H1 (cell line): ENCODE data around the gene RANBP9. TPM values are rescaled to one million over a fixed set of nuclear protein-coding genes. Genes with fewer than 3 reads are reported as not detected.

ENCODE experiments used
- CTCF ChIA-PET: fragments of 300-600 bp; sonication (Branson Sonifier 250); formaldehyde crosslinking; loops from one replicate; lab custom pipeline; 2021; ENCODE audit not compliant: partially characterized antibody; lab: Charles Lee
- POLR2A ChIA-PET: fragments of 300-600 bp; sonication (Branson Sonifier 250); formaldehyde crosslinking; loops from one replicate; lab custom pipeline; 2021; ENCODE audit warnings: inconsistent platforms; ENCODE audit not compliant: partially characterized antibody; lab: Charles Lee
- DNase-seq, 2 experiments: peaks; one replicate each; pipeline versions ENCODE4 v3.0.0 to v3.0.0-alpha.2; 2010 to 2022; ENCODE audit warnings: low spot score in 2 of 2, low read depth in 1 of 2, mixed read lengths in 1 of 2
- FAIRE-seq: peaks from 2 replicates; lab custom pipeline; 2011; peaks lifted over from hg19 to GRCh38; lab: Jason Lieb, UNC
- H2AFZ ChIP-seq: 2 replicates; pipeline ENCODE4 v1.8.1; 2012; ENCODE audit warnings: low read length, inconsistent platforms
- H2AK5ac ChIP-seq: 2 replicates; pipeline ENCODE4 v1.6.1; 2013; ENCODE audit warnings: low read depth, low read length
- H2BK120ac ChIP-seq: replicated peaks from 2 replicates; pipeline ENCODE3; 2013; ENCODE audit warnings: low read depth, low read length, inconsistent platforms
- H2BK12ac ChIP-seq: 2 replicates; pipeline ENCODE4 v1.6.1; 2013; ENCODE audit warnings: low read depth, low read length
- H2BK15ac ChIP-seq: 2 replicates; pipeline ENCODE4 v1.6.1; 2013; ENCODE audit warnings: low read length
- H2BK20ac ChIP-seq: 2 replicates; pipeline ENCODE4 v1.6.1; 2013; ENCODE audit warnings: low read length
- H2BK5ac ChIP-seq: 2 replicates; pipeline ENCODE4 v1.6.1; 2013; ENCODE audit warnings: low read depth, low read length
- H3K14ac ChIP-seq: 2 replicates; pipeline ENCODE4 v1.6.1; 2013; ENCODE audit warnings: inconsistent platforms; ENCODE audit not compliant: insufficient read length
- H3K18ac ChIP-seq: 2 replicates; pipeline ENCODE4 v1.6.1; 2013; ENCODE audit warnings: low read length; ENCODE audit errors: extremely low read depth
- H3K23ac ChIP-seq: 2 replicates; pipeline ENCODE4 v1.6.1; 2013; ENCODE audit warnings: inconsistent platforms; ENCODE audit not compliant: insufficient read length
- H3K23me2 ChIP-seq: 2 replicates; pipeline ENCODE4 v1.6.1; 2013; ENCODE audit warnings: low read depth, low read length
- H3K27ac ChIP-seq: 2 replicates; pipeline ENCODE4 v1.6.1; 2011; ENCODE audit warnings: low read depth, low read length, inconsistent platforms
- H3K27me3 ChIP-seq, 4 experiments: replicated peaks in 1 of 4; 1 replicate in 1 of 4; 2 replicates in 3 of 4; pipeline versions ENCODE4 v1.6.1 to v1.8.1; 2011 to 2013; ENCODE audit warnings: low read length in 3 of 4, mild to moderate bottlenecking in 3 of 4, inconsistent platforms in 2 of 4, mixed read lengths in 2 of 4, moderate library complexity in 1 of 4; ENCODE audit not compliant: control insufficient read depth in 3 of 4, insufficient read depth in 3 of 4; ENCODE audit errors: extremely low read depth in 1 of 4
- H3K36me3 ChIP-seq, 4 experiments: 2 replicates each; pipeline versions ENCODE4 v1.6.1 to v1.8.1; 2011 to 2013; ENCODE audit warnings: mild to moderate bottlenecking in 4 of 4, low read length in 3 of 4, moderate library complexity in 2 of 4, control low read depth in 1 of 4, inconsistent platforms in 1 of 4; ENCODE audit not compliant: insufficient read depth in 4 of 4, control insufficient read depth in 2 of 4
- H3K4ac ChIP-seq: replicated peaks from 2 replicates; pipeline ENCODE3; 2013; ENCODE audit warnings: low read length, low read depth, mixed read lengths, inconsistent platforms; ENCODE audit not compliant: insufficient read length
- H3K4me1 ChIP-seq, 4 experiments: replicated peaks in 1 of 4; 1 replicate in 1 of 4; 2 replicates in 3 of 4; pipeline versions ENCODE4 v1.6.1 to v1.8.1; 2011 to 2013; ENCODE audit warnings: low read length in 3 of 4, inconsistent platforms in 2 of 4, mixed read lengths in 1 of 4; ENCODE audit not compliant: insufficient read depth in 4 of 4, control insufficient read depth in 3 of 4
- H3K4me2 ChIP-seq, 2 experiments: 2 replicates each; pipeline versions ENCODE4 v1.6.1 to v1.8.1; 2011 to 2013; ENCODE audit warnings: low read depth in 2 of 2, low read length in 2 of 2, control low read depth in 1 of 2, inconsistent platforms in 1 of 2, mild to moderate bottlenecking in 1 of 2; ENCODE audit not compliant: insufficient read depth in 1 of 2
- H3K4me3 ChIP-seq, 4 experiments: fragments of 200-600, 300-600 bp in 1 of 4; sonication (generic), shearing (Covaris generic), sonication (Bioruptor Twin) in 1 of 4; 2 replicates each; pipeline versions ENCODE4 v1.5.1 to v1.8.1; 2011 to 2016; ENCODE audit warnings: low read length in 4 of 4, low read depth in 3 of 4, control low read depth in 2 of 4, inconsistent platforms in 2 of 4, mild to moderate bottlenecking in 2 of 4, mixed read lengths in 1 of 4, moderate library complexity in 1 of 4; ENCODE audit not compliant: insufficient read depth in 2 of 4; ENCODE audit errors: extremely low read depth in 1 of 4
- H3K56ac ChIP-seq: replicated peaks from 2 replicates; pipeline ENCODE3; 2013; ENCODE audit warnings: low read depth, mild to moderate bottlenecking, mixed read lengths, low read length, inconsistent platforms; ENCODE audit not compliant: insufficient read length
- H3K79me1 ChIP-seq: 2 replicates; pipeline ENCODE4 v1.6.1; 2013; ENCODE audit warnings: low read depth, low read length, control low read depth
- H3K79me2 ChIP-seq, 2 experiments: 2 replicates each; pipeline versions ENCODE4 v1.6.1 to v1.8.1; 2012 to 2013; ENCODE audit warnings: low read length in 2 of 2, mild to moderate bottlenecking in 2 of 2, inconsistent platforms in 1 of 2; ENCODE audit not compliant: insufficient read depth in 2 of 2, control insufficient read depth in 1 of 2
- H3K9ac ChIP-seq, 4 experiments: replicated peaks in 1 of 4; 1 replicate in 1 of 4; 2 replicates in 3 of 4; pipeline versions ENCODE4 v1.6.1 to v1.8.1; 2011 to 2013; ENCODE audit warnings: low read depth in 3 of 4, low read length in 3 of 4, control low read depth in 2 of 4, mild to moderate bottlenecking in 2 of 4, moderate library complexity in 2 of 4, inconsistent platforms in 1 of 4; ENCODE audit errors: extremely low read depth in 1 of 4
- H3K9me3 ChIP-seq, 2 experiments: 2 replicates each; pipeline versions ENCODE4 v1.6.1 to v1.8.1; 2012 to 2013; ENCODE audit warnings: mild to moderate bottlenecking in 2 of 2, moderate library complexity in 2 of 2, control low read depth in 1 of 2, inconsistent platforms in 1 of 2, low read depth in 1 of 2, low read length in 1 of 2, mixed read lengths in 1 of 2; ENCODE audit not compliant: insufficient read depth in 2 of 2
- H4K20me1 ChIP-seq, 2 experiments: replicated peaks in 1 of 2; 2 replicates each; pipeline versions ENCODE3 to v1.8.1; 2011 to 2013; ENCODE audit warnings: inconsistent platforms in 2 of 2, low read length in 2 of 2, mild to moderate bottlenecking in 1 of 2; ENCODE audit not compliant: insufficient read depth in 2 of 2, control insufficient read depth in 1 of 2
- H4K5ac ChIP-seq: 2 replicates; pipeline ENCODE4 v1.6.1; 2013; ENCODE audit warnings: low read length, low read depth, mixed read lengths, inconsistent platforms; ENCODE audit not compliant: insufficient read length
- H4K8ac ChIP-seq: 2 replicates; pipeline ENCODE4 v1.8.0; 2013; ENCODE audit warnings: mild to moderate bottlenecking, moderate library complexity, low read length, inconsistent platforms; ENCODE audit not compliant: insufficient read depth; ENCODE audit errors: extremely low read depth
- H4K91ac ChIP-seq: replicated peaks from 2 replicates; pipeline ENCODE3; 2013; ENCODE audit warnings: low read length, mixed read lengths, inconsistent platforms; ENCODE audit not compliant: insufficient read length
- ASH2L ChIP-seq: fragments of 200-600, 300-600 bp; sonication (generic); IDR thresholded peaks from one replicate; pipeline ENCODE4 v1.7.1; 2017; ENCODE audit warnings: low read length
- CREB1 ChIP-seq: IDR thresholded peaks from 2 replicates; pipeline ENCODE4 v1.6.1; 2012; ENCODE audit warnings: inconsistent platforms
- EGR1 ChIP-seq: IDR thresholded peaks from 2 replicates; pipeline ENCODE4 v1.6.1; 2011; ENCODE audit warnings: low read depth, low read length, borderline replicate concordance
- GABPA ChIP-seq: IDR thresholded peaks from 2 replicates; pipeline ENCODE4 v1.6.1; 2011; ENCODE audit warnings: mild to moderate bottlenecking, low read length, moderate library complexity, borderline replicate concordance; ENCODE audit not compliant: insufficient read depth
- GTF2F1 ChIP-seq: IDR thresholded peaks from 2 replicates; pipeline ENCODE4 v1.6.1; 2012; ENCODE audit warnings: low read depth, low read length, improper control_type of control experiment, borderline replicate concordance
- HDAC6 ChIP-seq: IDR thresholded peaks from one replicate; pipeline ENCODE4 v1.7.1; 2012; ENCODE audit warnings: low read depth, mild to moderate bottlenecking, inconsistent platforms, low read length, moderate library complexity
- JUN ChIP-seq: IDR thresholded peaks from 2 replicates; pipeline ENCODE4 v1.6.1; 2011; ENCODE audit warnings: low read depth, mild to moderate bottlenecking, improper control_type of control experiment, low read length
- KDM5A ChIP-seq: fragments of 200-600 bp; IDR thresholded peaks from 2 replicates; pipeline ENCODE4 v1.7.1; 2012; ENCODE audit warnings: mild to moderate bottlenecking, low read length, inconsistent platforms, mixed read lengths
- MAX ChIP-seq: IDR thresholded peaks from 2 replicates; pipeline ENCODE4 v1.6.1; 2012; ENCODE audit warnings: inconsistent platforms
- NANOG ChIP-seq: IDR thresholded peaks from 2 replicates; pipeline ENCODE4 v1.6.1; 2011; ENCODE audit warnings: low read length, low read depth, mild to moderate bottlenecking, inconsistent platforms; ENCODE audit not compliant: insufficient read depth, poor library complexity, severe bottlenecking
- RXRA ChIP-seq: IDR thresholded peaks from 2 replicates; pipeline ENCODE4 v1.6.1; 2011; ENCODE audit warnings: low read depth, mild to moderate bottlenecking, low read length, moderate library complexity; ENCODE audit not compliant: insufficient read depth
- WGBS, 2 experiments: shearing (Covaris generic) in 1 of 2; methylation state at CpG; one replicate each; pipeline versions ENCODE4 v1.1.6 to v1.1.7; 2013 to 2015; ENCODE audit warnings: low lambda C conversion rate in 2 of 2, mixed read lengths in 2 of 2, inconsistent platforms in 1 of 2, low coverage in 1 of 2, missing lambda C conversion rate in 1 of 2; ENCODE audit not compliant: insufficient replicate concordance in 2 of 2, insufficient coverage in 1 of 2, insufficient read length in 1 of 2; ENCODE audit errors: extremely low coverage in 1 of 2, missing lambda C conversion rate in 1 of 2; 5-methylcytosine and 5-hydroxymethylcytosine counted together
- polyA plus RNA-seq, 7 experiments: library from polyadenylated mRNA; depleted of rRNA in 3 of 7; stranded (reverse) in 5 of 7; unstranded in 2 of 7; fragments of >200 nt in 5 of 7; fragments of 200-250 nt in 2 of 7; gene quantifications; 1 replicate in 5 of 7; 2 replicates in 1 of 7; 4 replicates in 1 of 7; pipeline versions ENCODE4 v1.2.1 to v1.2.3, GENCODE V29; 2011 to 2013; ENCODE audit warnings: missing spikeins in 2 of 7, mixed read lengths in 2 of 7
- total RNA-seq: library from RNA; stranded (reverse); fragmentation: NEBNext Ultra II Directional; extraction: Animal tissue kit (Norgen Biotek cat#: 25700); gene quantifications from 2 replicates; pipeline ENCODE4 v1.2.1, GENCODE V29; 2021
- TF ChIP-seq, protein P1 (sequence below): IDR thresholded peaks from 2 replicates; pipeline ENCODE4 v1.6.1; 2011; ENCODE audit warnings: low read depth, mild to moderate bottlenecking, low read length; ENCODE audit not compliant: insufficient read depth

RANBP9 gene
- total and polyA plus RNA-seq, 2 of the 8 experiments (the other 6 are each of a cell fraction or from before 2014, with no cell fraction given): 13.0 to 36.7 TPM

- H3K36me3 ChIP-seq: no peaks in the 10 kb centered on the region
- H3K4me1 ChIP-seq: no peaks in the 10 kb centered on the region
- H3K23me2 ChIP-seq: no peaks in the 10 kb centered on the region
- no peak overlapping the region for H2BK15ac ChIP-seq
- no peak overlapping the region for H3K4ac ChIP-seq
- no peak overlapping the region for H3K18ac ChIP-seq
- H2BK120ac ChIP-seq: no peak overlapping the region
- WGBS, 2 experiments: 92% methylated on average over 4 of the region's 4 CpGs; no CpG with 5 or more reads in 1 of the 2 experiments
- H2AFZ ChIP-seq: no peak overlapping the region
- H4K20me1 ChIP-seq: peaks cover 0 to 2% of the 10 kb centered on the region in 2 experiments
- no peak overlapping the region for H3K14ac ChIP-seq
- H4K5ac ChIP-seq: no peak overlapping the region
- H3K56ac ChIP-seq: no peak overlapping the region
- no peak overlapping the region for H4K8ac ChIP-seq
- H3K9ac ChIP-seq: no peak overlapping the region
- H3K79me2 ChIP-seq: no peaks in the 10 kb centered on the region
- DNase-seq (no peak), FAIRE-seq (no peak)
- H2BK12ac ChIP-seq: no peak overlapping the region
- no peak overlapping the region for H3K4me3 ChIP-seq
- no peak overlapping the region for H2AK5ac ChIP-seq
- no peak overlapping the region for H2BK5ac ChIP-seq
- H3K4me2 ChIP-seq: no peak overlapping the region
- no peak overlapping the region for H2BK20ac ChIP-seq
- no peaks in the 10 kb centered on the region for H3K79me1 ChIP-seq
- CTCF ChIA-PET: interaction anchor here (0.6 to 0.7 kb wide), 3 partner anchors 15 to 1939 kb away, joined by 3 to 5 read pairs (median 3); partner anchors contain the start of gene DTNBP1
- H3K27me3 ChIP-seq: no peaks in the 10 kb centered on the region; a peak in 1 of 7 replicates
- no peak overlapping the region for H3K27ac ChIP-seq
- H3K23ac ChIP-seq: no peak overlapping the region
- POLR2A ChIA-PET: no interaction called here
- H4K91ac ChIP-seq: no peak overlapping the region
- H3K9me3 ChIP-seq: no peaks in the 10 kb centered on the region
- TF ChIP-seq GTF2F1 (no peak), KDM5A (no peak), HDAC6 (no peak), MAX (no peak), EGR1 (no peak), RXRA (no peak), GABPA (no peak), JUN (no peak), CREB1 (no peak), ASH2L (no peak), NANOG (no peak)
- TF ChIP-seq, protein P1, sequence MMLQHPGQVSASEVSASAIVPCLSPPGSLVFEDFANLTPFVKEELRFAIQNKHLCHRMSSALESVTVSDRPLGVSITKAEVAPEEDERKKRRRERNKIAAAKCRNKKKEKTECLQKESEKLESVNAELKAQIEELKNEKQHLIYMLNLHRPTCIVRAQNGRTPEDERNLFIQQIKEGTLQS: no peak
These were observed 12.5 kb upstream of the RANBP9 start for GRCh38 chr6:13724182-13724581.
